Inferior parietal cortex (tissue), 1 donor: Measurements from ENCODE around the gene ATP9B.

ENCODE experiments used
- DNase-seq: peaks from one replicate; pipeline ENCODE4 v3.0.0-alpha.2; 2016; ENCODE audit errors: extremely low spot score

The ATP9B gene

DNA sequence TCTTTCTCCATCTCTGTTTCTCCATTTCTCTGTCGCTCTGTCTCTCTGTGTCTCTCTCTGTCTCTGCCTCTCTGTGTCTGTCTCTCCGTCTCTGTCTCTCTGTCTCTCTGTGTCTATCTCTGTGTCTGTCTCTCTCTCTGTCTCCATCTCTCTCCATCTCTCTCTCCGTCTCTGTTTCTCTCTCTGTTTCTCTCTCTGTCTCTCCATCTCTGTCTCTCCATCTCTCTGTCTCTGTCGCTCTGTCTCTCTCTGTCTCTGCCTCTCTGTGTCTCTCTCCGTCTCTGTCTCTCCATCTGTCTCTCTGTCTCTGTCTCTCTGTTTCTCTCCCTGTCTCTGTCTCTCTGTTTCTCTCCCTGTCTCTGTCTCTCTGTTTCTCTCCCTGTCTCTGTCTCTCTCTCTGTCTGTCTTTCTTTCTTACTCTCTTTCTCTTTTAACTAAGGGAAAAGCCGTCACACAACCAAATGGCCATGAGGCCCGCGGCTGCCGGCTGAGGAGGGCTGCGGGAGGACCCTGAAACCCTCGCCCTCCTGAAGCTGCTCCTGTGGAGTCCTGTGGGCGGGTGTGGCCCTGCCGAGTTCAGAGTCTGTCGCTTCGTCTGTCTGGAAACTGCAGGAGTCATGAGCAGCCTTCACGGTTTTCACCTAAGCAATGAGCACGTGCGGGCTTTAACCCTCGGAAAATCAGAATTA, 355.8 kb downstream of the ATP9B start:
- DNase-seq: no peak

DNA sequence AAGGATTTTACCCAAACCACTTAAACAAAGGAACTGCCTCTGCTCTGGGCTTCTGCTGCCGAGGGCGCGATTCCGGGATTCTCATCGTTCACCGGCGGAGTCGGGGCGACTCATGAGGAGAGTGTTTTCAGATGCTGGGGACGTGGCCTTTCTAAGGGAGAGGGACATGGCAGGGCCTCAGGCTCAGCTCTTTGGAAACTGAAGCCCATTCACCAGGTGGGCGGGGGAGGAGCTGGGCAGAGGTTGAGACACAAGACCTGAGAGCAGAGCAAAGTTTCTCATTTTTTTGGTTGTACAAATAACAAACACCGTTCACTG, 356.3 kb downstream of the ATP9B start:
- no peak for DNase-seq

DNA sequence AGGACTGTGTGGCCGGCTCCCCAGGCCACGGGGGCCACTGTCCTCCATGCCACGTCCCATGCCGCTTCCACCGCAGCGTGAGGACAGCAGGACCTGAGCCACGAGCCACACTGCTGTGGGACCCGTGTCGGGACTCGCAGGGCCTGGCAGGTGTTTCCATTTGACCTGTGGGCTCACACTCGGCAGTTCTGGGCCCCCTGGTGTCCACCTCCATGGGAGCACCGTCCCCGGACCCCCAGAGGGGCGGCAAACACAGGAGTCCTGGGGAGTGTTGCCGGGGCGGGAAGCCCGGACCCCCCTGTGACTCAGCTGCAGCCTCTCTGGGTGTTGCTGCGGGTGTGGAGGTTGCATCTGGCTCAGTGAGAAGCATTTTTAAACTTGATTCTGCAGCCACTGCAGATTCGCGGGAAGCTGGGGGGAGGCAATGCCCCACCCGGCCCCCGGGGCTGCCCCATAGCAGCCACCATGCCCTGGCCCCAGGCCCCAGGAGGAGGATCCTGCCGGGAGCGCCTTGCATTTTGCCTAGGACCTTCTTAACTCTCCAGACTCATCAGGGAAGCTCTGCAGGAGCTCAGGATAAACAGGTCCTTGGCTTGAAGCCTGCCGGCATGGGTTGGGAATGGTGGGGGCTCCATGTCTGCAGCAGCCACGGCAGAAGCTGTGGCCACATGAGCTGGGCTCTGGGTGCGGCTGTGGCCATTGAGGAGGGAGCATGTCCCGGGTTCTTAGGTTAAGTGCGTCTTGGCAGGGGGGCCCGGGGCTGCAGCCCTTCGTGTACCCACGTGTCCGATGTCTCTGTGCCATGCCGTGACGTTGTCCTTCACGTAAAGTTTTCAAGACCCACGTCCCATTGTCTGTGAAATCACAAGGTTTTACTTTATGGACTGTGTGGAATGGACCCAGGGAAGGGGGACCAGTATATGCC, 357.4 kb downstream of the ATP9B start:
- no peak for DNase-seq

- DNase-seq: no peak
Measured at GRCh38 chr18:79427368-79428225, 358.4 kb downstream of the ATP9B start.
